ENCODE results near the gene AIDA. TPM values are rescaled to one million over a fixed set of nuclear protein-coding genes. Genes with fewer than 3 reads are reported as not detected.

The AIDA gene
- total RNA-seq, 1 experiment from 2014 or later: 92.8 TPM

DNA sequence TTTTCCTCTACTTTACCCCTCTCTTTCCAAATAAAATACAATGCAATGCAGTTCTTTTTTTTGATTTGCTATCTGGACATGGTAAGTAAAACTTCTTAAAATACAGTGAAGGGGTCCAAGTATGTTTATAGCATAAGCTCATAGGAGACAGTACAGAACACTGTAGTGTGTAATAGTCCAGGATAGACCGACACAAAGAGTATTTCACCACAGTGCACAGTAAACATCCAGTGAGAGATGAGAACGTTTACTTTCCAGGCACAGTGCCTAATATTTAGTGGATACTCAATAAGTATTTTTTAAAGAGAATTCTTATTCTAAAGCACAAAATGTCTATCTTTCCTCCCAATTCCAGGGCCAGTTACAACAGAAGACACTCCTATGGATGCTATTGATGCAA is 79.5 kb downstream of the AIDA start:
- H3K23ac ChIP-seq (ENCODE audit: insufficient read length, low read depth, low read length): no peak overlapping the region
- H3K4me1 ChIP-seq (ENCODE audit: insufficient read depth, low read length): no peaks in the 10 kb centered on the region
- no peak overlapping the region for H3K27ac Mint-ChIP-seq
- peaks cover 2% of the 10 kb centered on the region for H3K79me1 ChIP-seq (ENCODE audit: insufficient read depth, low read depth, low read length, poor library complexity, severe bottlenecking)
- no peak overlapping the region for H4K8ac ChIP-seq (replicated peaks; ENCODE audit: insufficient read length, low read depth, low read length)
- H2BK15ac ChIP-seq (ENCODE audit: low read depth, low read length): no peak overlapping the region
- no peak overlapping the region for H3K4me3 Mint-ChIP-seq
- H2BK12ac ChIP-seq (ENCODE audit: insufficient read length, low read depth, low read length): no peak overlapping the region
- no peak overlapping the region for H3K18ac ChIP-seq (ENCODE audit: insufficient read length, low read depth, low read length)
- no peak overlapping the region for H2BK120ac ChIP-seq (ENCODE audit: low read depth, low read length, poor library complexity, severe bottlenecking)
- no peak overlapping the region for H2AK5ac ChIP-seq (ENCODE audit: insufficient read length, low read length)
- no peaks in the 10 kb centered on the region for H3K79me2 ChIP-seq (ENCODE audit: insufficient read depth, low read length)
- DNase-seq: no peak
- H3K36me3 Mint-ChIP-seq (ENCODE audit: insufficient read depth in 1 of 3, low read depth in 3 of 3): peaks cover 30 to 75% (median 73%) of the 10 kb centered on the region in 3 experiments; a peak in 6 of 7 replicates
- H3K27ac ChIP-seq (ENCODE audit: insufficient read length, low read depth, low read length): no peak overlapping the region
- no peak overlapping the region for H2BK5ac ChIP-seq (ENCODE audit: insufficient read length, low read length)
- TF ChIP-seq, protein P1, sequence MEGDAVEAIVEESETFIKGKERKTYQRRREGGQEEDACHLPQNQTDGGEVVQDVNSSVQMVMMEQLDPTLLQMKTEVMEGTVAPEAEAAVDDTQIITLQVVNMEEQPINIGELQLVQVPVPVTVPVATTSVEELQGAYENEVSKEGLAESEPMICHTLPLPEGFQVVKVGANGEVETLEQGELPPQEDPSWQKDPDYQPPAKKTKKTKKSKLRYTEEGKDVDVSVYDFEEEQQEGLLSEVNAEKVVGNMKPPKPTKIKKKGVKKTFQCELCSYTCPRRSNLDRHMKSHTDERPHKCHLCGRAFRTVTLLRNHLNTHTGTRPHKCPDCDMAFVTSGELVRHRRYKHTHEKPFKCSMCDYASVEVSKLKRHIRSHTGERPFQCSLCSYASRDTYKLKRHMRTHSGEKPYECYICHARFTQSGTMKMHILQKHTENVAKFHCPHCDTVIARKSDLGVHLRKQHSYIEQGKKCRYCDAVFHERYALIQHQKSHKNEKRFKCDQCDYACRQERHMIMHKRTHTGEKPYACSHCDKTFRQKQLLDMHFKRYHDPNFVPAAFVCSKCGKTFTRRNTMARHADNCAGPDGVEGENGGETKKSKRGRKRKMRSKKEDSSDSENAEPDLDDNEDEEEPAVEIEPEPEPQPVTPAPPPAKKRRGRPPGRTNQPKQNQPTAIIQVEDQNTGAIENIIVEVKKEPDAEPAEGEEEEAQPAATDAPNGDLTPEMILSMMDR (conservative IDR thresholded peaks at IDR 0.05): no peak
- H3K23me2 ChIP-seq (ENCODE audit: insufficient read length, low read depth, low read length, poor library complexity, severe bottlenecking): no peaks in the 10 kb centered on the region
- no peak overlapping the region for H3K56ac ChIP-seq (ENCODE audit: insufficient read length, low read depth, low read length)
- no CpG with 5 or more reads among the region's 2 CpGs for WGBS (ENCODE audit: extremely low coverage, insufficient read length, low lambda C conversion rate)
- no peaks in the 10 kb centered on the region for H3K27me3 ChIP-seq (ENCODE audit: insufficient read depth, low read length)
- H3K4me1 Mint-ChIP-seq: no peaks in the 10 kb centered on the region
- no peaks in the 10 kb centered on the region for H3K9me3 Mint-ChIP-seq
- no peaks in the 10 kb centered on the region for H3K27me3 Mint-ChIP-seq (ENCODE audit: low read depth)
- H3K14ac ChIP-seq (ENCODE audit: insufficient read depth, low read length): no peak overlapping the region
- H4K91ac ChIP-seq (ENCODE audit: insufficient read length, low read depth, low read length): no peak overlapping the region
- no peak overlapping the region for H3K4me2 ChIP-seq (ENCODE audit: insufficient read depth, insufficient read length, low read length)
- H3T11ph ChIP-seq (ENCODE audit: low read length): no peak overlapping the region
- no peak overlapping the region for H4K5ac ChIP-seq (ENCODE audit: insufficient read length, low read depth, low read length)
- H3K9me3 ChIP-seq (ENCODE audit: control insufficient read depth, low read depth, low read length): no peaks in the 10 kb centered on the region
- H3K4ac ChIP-seq (ENCODE audit: low read depth, low read length): no peak overlapping the region
- H4K20me1 ChIP-seq (ENCODE audit: control insufficient read depth, insufficient read depth, insufficient read length): no peaks in the 10 kb centered on the region
- H2BK20ac ChIP-seq (ENCODE audit: low read depth, low read length, poor library complexity, severe bottlenecking): no peak overlapping the region
- no peak overlapping the region for H2AFZ ChIP-seq (ENCODE audit: low read length)
- no peak overlapping the region for H3K9ac ChIP-seq (ENCODE audit: extremely low read depth, insufficient read length, low read length)

Data from H9 (cell line).